GM18526 (cell line): Measurements from ENCODE around the gene TMEM108.

Experiments used
- POLR2A ChIP-seq: IDR thresholded peaks from 3 replicates; pipeline ENCODE4 v1.6.1; 2011; ENCODE audit not compliant: insufficient read length; ENCODE audit errors: extremely low read depth

The TMEM108 gene

DNA sequence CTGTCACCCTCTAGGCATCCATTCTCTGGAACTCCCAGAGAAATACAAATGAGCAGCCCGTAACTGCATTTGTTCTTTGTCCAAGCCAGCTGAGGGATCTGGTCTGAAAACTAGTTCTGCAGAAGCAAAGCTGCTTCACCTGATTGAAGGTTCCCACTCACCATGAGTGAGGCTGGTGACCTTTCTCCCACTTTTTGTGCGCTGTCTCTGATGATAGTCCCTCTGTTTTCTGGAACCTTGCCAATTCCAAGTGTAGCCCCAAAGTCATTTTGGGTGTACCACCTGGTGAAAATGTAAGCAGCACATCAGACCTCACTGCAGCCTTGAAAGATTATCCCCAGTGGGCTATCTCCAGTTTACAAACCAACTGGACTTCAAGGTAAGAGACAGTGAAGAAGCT, 322.3 kb downstream of the TMEM108 start:
- TF ChIP-seq POLR2A: no peak

DNA sequence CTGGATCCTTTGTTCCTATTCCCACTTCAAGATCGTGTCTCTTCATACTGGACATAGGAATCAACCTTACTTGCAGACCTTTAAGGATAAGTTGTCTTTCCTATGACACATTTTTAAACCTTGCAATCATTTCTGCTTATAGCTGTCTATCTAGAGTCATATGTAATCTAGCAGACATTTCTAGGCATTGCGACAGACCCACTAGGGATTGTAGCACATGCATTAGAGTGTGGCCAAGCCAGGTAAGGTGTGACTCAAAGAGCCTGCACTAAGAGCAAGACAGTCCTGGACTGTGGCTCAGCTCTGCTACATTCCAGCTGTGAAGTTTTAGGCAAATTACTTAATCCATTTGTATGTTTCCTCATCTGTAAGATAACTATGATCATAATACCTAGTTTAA, 322.8 kb downstream of the TMEM108 start:
- no peak for TF ChIP-seq POLR2A

DNA sequence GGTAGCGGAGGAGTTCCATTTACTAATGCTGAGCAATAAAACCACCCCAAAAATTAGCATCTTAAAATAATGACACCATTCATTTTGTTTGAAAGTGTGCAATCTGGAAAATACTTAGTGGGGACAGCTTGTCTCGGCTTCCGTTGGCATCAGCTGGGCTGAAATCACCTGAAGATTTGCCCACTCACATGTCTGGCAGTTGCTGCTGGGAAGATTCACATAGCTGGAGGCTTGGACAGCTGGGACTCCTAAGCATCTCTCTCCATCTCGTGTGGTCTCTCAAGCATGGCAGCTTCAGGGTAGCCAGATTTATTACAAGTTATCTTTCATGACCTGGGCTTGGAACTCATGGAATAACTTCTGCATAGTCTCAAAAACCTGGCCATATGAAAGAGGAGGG, 323.2 kb downstream of the TMEM108 start:
- TF ChIP-seq POLR2A: no peak

DNA sequence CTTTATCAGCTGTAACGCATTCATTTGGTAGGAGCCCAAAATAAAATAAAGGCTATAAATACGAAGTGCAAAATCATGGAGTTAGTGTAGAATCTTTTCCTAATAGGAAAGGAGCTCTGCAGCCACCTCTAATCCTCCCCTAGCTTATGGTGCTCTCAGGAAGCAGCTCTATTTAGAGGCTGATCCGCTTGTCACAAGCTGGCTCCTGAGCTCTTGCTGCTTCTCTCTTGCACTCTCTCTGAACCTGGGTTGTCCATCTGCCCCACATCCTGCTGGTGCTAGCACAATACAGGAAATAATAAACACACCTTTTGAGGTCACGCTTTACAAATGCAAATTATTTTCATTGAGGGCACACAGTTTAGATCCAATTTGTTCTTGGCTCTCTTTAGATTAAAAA, 324.3 kb downstream of the TMEM108 start:
- no peak for TF ChIP-seq POLR2A

DNA sequence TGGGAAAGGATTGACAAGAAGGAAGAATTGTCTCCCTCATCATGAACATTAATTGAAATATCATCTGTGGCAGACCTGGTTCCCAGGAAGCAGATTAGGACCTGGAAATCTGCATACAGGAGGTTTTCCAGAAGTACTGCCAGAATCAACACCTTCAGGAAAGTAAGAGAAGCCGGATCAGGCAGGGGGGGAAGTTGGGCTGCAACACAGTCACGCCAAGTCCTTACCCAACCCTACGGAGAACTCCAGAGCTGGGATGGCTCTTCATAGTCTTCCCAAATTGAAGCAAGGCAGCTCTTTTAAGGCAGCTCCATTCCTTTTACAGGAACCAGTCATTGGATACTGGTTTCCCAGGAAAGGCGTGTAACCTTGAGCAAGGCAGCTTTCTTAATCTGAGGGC, 326.5 kb downstream of the TMEM108 start:
- no peak for TF ChIP-seq POLR2A

DNA sequence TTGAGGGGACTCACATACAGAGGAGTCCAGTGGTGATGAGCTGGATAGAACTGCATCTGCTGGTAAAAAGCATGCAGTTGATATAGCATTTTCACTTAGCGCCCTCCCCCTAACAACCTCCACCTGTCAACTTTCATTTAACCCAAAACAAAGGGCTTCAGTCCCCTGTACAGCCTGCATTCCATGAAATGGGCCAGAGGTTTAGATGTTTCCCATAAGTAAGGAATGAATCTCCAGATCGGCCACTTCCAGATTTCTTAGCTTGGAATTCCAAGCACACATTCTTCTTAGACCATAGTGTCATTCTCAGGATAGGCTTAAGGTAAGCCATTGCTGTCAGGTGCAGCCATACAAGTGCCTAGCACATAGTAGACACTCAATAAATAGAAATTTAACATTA, 328.7 kb downstream of the TMEM108 start:
- TF ChIP-seq POLR2A: no peak

DNA sequence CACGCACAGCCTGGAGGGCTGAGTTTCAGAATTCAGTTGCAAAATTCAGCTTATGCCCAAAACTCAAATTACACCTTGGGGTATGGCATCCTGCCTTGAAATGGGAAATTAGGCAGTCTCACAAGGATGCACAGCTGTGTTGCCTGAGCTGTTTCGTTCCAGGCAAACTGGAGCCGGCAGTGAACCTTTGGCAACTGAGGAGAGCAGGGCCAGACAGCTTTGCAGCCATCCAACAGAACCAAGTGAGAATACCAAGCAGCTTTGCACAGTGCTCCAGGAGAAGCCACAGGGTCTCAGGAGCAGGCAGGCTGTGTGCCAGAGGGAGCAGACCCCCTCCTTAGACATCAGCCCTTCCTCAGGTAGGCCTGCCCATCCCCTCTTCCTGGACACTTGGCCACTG, 329.2 kb downstream of the TMEM108 start:
- no peak for TF ChIP-seq POLR2A

DNA sequence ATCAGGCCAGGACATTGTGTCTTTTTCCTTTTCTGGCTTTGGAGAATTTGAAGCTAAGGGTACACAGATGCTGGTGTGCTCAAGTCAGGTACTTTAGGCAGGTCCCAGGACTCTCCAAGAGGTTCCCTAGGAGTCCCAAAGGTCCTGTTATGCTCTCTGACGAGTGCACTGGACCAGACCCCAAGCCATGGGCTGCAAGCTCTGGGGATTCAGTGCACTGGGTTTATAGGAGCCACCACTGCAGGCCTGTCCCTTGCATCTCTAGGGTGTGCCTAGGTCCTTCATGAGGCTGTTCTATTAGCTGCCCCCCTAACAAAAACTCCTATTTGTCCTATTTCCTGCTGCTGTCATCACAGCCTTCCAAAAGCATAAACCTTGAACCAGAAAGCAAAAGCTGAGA, 329.8 kb downstream of the TMEM108 start:
- no peak for TF ChIP-seq POLR2A

DNA sequence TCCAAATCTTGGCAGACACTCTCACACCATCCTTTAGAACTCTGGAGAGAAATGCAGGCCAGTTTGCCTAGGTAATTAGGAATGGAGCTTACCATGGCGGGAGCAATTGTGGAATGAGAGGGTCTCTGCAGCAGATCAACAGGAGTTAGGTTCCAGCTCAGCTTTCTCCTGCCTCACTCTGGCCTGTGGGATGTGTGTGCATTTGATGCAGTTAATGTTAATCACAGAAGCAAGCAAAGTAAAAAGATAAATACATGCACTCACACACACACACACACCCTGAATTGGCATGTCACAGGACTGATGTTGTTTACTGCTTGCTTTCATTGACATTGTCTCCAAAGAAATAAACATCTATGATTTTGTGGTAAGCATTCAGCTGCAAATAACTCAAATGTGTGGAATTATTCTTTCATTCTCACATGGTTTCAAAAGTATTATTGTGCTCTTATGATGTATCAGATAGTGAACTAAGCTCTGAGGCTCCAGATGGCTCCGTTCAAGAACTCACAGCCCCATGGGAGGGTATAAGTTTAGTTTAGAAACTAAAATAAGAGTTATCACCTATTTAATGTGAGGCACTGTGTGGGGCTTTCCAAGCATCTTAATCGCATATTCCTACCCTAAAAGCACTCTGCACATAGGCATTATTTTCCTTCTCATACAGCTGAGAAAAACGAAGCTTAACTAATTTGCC, 330.3 kb downstream of the TMEM108 start:
- no peak for TF ChIP-seq POLR2A

DNA sequence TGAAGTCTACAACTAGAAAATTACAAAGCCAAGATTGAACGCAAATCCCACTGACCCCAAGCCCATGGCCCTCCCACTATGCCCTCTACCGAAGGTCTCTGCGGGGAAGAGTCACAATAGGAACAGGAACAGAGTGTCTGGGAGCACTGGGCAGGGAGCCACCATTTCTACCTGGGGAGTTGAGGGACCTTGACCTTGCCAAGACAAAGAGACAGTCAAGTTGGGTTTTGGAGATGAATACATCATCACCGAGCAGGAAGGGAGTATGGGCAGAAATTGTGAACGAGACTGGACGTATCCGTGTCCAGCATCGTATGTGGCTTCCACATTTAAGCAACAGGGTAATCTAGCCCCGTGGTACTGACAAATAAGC, 330.9 kb downstream of the TMEM108 start:
- TF ChIP-seq POLR2A: no peak

DNA sequence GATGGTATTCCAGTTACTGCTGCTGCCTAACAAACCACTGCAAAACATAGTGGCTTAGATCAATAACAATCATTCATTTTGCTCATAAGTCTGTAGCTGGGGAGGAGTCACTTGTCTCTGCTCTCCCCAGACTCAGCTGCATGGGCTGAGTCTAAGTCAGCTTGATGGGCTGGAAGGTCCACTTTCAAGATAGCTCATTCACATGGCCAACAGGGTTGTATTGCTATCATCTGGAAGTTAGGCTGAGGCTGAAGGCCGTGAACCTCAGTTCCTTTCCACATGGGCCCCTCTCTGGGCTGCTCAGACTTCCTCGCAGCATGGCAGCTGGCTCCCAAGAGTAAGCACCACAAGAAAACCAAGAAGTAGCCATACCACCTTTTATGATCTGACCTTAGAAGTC, 333.0 kb downstream of the TMEM108 start:
- TF ChIP-seq POLR2A: no peak

DNA sequence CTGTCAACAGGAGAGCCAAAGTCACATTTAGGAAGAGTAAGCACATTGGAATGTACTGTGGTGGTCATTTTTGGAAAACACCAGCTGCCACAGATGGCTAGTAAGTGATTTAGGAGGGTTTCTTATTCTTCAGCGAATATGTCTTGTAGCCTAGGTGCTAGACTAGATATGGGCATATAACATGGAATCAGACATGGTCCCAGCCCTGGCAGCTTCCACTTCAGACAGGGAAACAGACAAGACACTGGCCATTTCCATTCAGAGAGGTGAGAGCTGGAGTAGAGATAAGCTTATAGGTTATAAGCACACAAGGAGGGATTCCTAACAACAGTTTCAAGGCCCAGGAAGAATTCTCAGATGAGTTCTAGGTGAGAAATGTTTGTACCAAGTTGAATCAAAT, 333.5 kb downstream of the TMEM108 start:
- TF ChIP-seq POLR2A: no peak

DNA sequence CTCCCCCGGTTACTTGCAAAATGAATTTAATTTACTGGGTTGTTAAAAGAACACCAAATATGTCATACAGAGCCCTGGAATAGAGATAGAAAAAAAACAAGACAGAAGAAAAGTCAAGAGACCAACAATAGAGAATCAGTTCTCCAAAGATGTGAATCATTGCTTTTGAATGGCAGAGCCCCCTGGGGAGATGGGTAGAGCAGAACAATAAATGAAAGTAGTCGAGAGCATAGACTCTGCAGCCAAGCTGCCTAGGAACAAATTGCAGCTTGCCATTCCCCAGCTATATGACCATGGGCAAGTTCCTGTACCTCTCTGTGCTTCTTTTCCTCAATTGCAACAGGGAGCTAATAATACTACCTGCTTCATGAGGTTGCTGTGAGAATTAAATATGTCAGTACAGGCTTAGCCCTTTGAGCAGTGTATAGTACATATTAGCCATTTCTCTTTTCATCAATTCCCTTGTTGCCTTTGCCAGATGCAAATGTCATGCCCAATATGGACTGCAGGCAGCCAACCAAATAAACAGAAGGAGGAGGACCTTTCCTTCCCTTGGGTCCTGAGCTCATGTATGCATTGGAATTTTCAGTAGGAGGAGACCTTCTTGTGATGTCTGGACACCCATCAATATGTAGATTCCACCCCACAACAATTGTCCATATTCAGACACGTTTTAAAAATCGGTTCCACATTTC, 336.7 kb downstream of the TMEM108 start:
- no peak for TF ChIP-seq POLR2A

DNA sequence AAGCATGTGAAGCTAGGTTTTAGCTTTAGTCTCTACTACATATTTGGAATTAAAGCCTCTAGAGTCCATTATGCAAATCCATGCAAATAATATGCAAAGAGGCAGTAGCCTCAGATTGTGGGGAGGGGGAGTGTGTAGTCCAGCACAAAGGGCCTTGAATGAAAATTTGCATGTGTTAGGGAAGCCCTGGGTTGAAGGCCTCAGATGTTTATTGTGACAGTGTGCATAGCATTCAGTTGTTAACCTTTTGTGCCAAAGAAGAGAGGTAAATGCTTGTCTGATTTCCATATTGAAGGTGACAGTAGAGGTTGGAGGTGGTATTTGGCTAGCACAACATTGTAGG, 337.2 kb downstream of the TMEM108 start:
- no peak for TF ChIP-seq POLR2A

DNA sequence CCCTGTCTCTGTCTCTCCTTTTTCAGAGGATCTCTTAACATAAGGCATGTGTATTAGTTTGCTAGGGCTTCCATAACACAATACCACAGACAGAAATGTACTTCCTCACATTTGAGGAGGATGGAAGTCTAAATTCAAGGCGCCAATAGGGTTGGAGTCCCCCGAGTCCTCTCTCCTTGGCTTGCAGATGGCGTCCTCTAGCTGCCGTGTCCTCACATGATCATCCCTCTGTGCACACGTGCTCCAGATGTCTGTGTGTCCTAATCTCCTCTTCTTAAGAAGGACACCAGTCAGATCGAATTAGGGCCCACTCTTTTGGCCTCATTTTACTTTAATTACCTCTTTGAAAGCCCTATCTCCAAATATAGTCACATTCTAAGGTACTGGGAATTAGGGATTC, 338.6 kb downstream of the TMEM108 start:
- TF ChIP-seq POLR2A: no peak

DNA sequence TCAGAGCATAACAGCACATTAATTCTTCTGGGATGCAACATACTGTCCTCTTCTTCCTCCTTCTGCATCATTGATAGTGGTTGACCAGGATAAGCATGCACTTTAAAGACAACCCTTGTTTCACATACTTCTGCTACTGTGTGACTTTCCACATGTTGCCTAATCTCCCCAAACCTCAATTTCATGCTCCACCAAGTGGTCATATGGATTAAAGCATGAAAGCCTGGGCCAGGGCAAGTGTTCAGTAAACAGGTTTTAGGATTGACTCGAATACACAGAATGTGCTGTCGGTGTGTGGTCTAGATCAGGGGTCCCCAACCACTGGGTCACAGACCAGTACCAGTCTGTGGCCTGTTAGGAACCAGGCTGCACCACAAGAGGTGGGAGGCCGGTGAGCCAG, 339.2 kb downstream of the TMEM108 start:
- no peak for TF ChIP-seq POLR2A

DNA sequence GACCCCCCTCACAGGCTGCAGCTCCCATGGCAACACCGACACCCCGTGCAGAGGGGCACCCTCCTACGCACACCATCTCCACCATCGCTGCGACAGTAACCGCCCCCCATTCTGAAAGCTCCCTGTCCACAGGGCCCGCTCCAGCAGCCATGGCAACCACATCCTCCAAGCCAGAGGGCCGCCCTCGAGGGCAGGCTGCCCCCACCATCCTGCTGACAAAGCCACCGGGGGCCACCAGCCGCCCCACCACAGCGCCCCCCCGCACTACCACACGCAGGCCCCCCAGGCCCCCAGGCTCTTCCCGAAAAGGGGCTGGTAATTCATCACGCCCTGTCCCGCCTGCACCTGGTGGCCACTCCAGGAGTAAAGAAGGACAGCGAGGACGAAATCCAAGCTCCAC, 341.7 kb downstream of the TMEM108 start:
- TF ChIP-seq POLR2A: no peak
